ENCODE measurements around the gene KCNK3. TPM values are rescaled to one million over a fixed set of nuclear protein-coding genes. Genes with fewer than 3 reads are reported as not detected.
"Not testable (repeated sequence)": the region's sequence is repeated elsewhere in the genome, so short reads cannot be mapped to it uniquely, and the experiment has no call there.

KCNK3 gene
- total and polyA plus RNA-seq, 7 experiments from 2014 or later: not detected

DNA sequence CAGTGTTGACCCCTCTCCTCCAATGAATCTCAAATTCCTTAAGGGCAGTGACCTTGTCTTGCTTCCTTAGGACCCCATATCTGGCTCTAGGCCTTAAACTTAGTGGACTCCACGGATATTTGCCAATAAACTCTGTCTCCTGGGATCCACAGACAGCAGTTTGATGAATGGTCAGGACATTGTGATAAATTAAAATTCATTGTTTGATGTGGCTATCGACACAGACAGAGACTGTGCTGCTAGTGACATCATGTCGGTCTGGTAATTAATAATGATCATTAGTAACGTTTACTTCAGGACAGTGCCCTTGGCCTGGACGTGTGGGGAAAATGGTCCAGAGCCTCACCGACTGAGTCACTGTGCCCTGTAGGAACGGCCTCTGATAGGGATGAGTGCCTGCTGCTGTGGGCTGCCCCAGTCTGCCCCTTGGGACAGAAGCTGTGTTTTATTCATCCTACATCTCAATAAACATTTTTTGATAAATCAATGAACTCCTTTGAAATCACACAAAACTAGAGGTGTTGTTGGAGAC lies 66.3 kb downstream of the KCNK3 start:
- no peak for ATAC-seq
- no peaks in the 10 kb centered on the region for H3K36me3 Mint-ChIP-seq

DNA sequence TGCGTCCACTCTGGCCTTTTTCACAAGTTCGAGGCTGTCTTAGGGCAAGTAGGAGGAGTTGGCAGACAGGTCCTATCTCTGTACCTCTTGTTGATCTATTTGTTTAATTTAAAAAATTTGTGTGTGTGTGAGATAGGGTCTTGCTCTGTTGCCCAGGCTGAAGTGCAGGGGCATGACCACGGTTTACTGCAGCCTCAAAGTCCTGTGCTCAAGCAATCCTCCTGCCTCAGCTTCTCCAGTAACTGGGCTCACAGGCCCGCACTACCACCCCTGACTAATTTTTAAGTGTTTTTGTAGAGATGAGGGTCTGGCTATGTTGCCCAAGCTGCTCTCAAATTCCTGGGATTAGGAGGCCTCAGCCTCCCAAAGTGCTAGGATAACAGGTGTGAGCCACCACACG lies 67.3 kb downstream of the KCNK3 start:
- DNase-seq (no peak), ATAC-seq (no peak)
- H3K9me3 ChIP-seq (ENCODE audit: control insufficient read depth in 2 of 3, low read length in 3 of 3): no peaks in the 10 kb centered on the region
- H3K27me3 Mint-ChIP-seq: peaks cover 0 to 8% (median 0%) of the 10 kb centered on the region in 5 donors
- H3K27ac ChIP-seq (ENCODE audit: low read depth, low read length): no peak overlapping the region
- peaks cover 0 to 6% (median 0%) of the 10 kb centered on the region in 3 experiments for H3K36me3 ChIP-seq (ENCODE audit: control insufficient read depth in 2 of 3, insufficient read depth in 3 of 3, low read length in 3 of 3)
- peaks cover 2 to 11% of the 10 kb centered on the region in 2 donors for H3K4me1 ChIP-seq (ENCODE audit: control insufficient read depth in 2 of 2, insufficient read depth in 2 of 2, low read length in 2 of 2)
- POLR2A ChIA-PET: no interaction called here
- H3K27ac Mint-ChIP-seq: no peak overlapping the region
- H3K27me3 ChIP-seq (ENCODE audit: control insufficient read depth in 2 of 2, insufficient read depth in 2 of 2, low read length in 2 of 2): no peaks in the 10 kb centered on the region
- H3K4me3 Mint-ChIP-seq: peak overlapping the region in 1 of 10 donors; percentile 34
- intact Hi-C loops (cut with micrococcal nuclease): loop anchor here (5.0 to 10.0 kb wide), 5 partner anchors 413 to 1788 kb away; partner anchors contain the start of genes ADGRF3 (in 2 of the 2), SELENOI (in 2 of the 2), BABAM2 (in 1 of the 2) and DNAJC27 (in 1 of the 2)
- peaks cover 0 to 2% (median 0%) of the 10 kb centered on the region in 5 donors for H3K36me3 Mint-ChIP-seq
- peaks cover 3 to 18% (median 8%) of the 10 kb centered on the region in 7 donors for H3K4me1 Mint-ChIP-seq
- no peak overlapping the region for H3K4me3 ChIP-seq (ENCODE audit: low read length)
- CTCF ChIA-PET: interaction anchor here (0.6 kb wide), 1 partner anchor 1480 kb away, joined by 5 read pairs; no protein-coding TSS in a partner anchor
- H3K9me3 Mint-ChIP-seq: peaks cover 0 to 1% (median 0%) of the 10 kb centered on the region in 11 donors

More for the DNA sequence above, 66.3 kb downstream of the KCNK3 start:
- no peak for DNase-seq
- Mint-ChIP-seq H3K9me3 (peaks cover 0 to under 1% (median 0%) of the 10 kb centered on the region in 11 donors), H3K27ac (no peak overlapping the region), H3K4me1 (peaks cover 0 to 16% (median 4%) of the 10 kb centered on the region in 7 donors), H3K4me3 (no peak overlapping the region), H3K27me3 (peaks cover 0 to 11% (median 0%) of the 10 kb centered on the region in 5 donors)
- H3K36me3 ChIP-seq (ENCODE audit: control insufficient read depth in 2 of 3, insufficient read depth in 3 of 3, low read length in 3 of 3): no peaks in the 10 kb centered on the region
- intact Hi-C loops (cut with micrococcal nuclease): no loop called here
- ChIA-PET CTCF (no interaction called here), POLR2A (no interaction called here)
- no peaks in the 10 kb centered on the region for H3K9me3 ChIP-seq (ENCODE audit: control insufficient read depth in 2 of 3, low read length in 3 of 3)
- no peak overlapping the region for H3K4me3 ChIP-seq (ENCODE audit: low read length)
- H3K27me3 ChIP-seq (ENCODE audit: control insufficient read depth in 2 of 2, insufficient read depth in 2 of 2, low read length in 2 of 2): no peaks in the 10 kb centered on the region
- peaks cover 0 to 6% of the 10 kb centered on the region in 2 donors for H3K4me1 ChIP-seq (ENCODE audit: control insufficient read depth in 2 of 2, insufficient read depth in 2 of 2, low read length in 2 of 2)
- no peak overlapping the region for H3K27ac ChIP-seq (ENCODE audit: low read depth, low read length)

DNA sequence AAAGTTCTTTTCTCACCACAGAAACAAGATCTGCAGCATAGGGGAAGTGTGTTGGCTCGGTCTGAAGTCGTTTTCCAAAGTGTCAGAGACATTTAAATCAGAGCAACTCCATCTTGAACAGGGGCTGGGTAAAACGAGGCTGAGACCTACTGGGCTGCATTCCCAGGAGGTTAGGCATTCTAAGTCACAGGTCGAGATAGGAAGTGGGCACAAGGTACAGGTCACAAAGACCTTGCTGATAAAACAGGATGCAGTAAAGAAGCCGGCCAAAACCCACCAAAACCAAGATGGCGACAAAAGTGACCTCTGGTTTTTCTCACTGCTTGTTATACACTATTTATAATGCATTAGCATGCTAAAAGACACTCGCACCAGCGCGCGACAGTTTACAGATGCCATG lies 68.5 kb downstream of the KCNK3 start:
- peaks cover 12 to 22% of the 10 kb centered on the region in 2 donors for H3K4me1 ChIP-seq (ENCODE audit: control insufficient read depth in 2 of 2, insufficient read depth in 2 of 2, low read length in 2 of 2)
- H3K9me3 Mint-ChIP-seq; POLR2A ChIA-PET; H3K4me3 ChIP-seq (ENCODE audit: low read length); H3K36me3 Mint-ChIP-seq; DNase-seq; H3K9me3 ChIP-seq (ENCODE audit: control insufficient read depth in 2 of 3, low read length in 3 of 3); ATAC-seq; H3K27ac ChIP-seq (ENCODE audit: low read depth, low read length); H3K27ac Mint-ChIP-seq; H3K36me3 ChIP-seq (ENCODE audit: control insufficient read depth in 2 of 3, insufficient read depth in 3 of 3, low read length in 3 of 3); H3K27me3 Mint-ChIP-seq; H3K27me3 ChIP-seq (ENCODE audit: control insufficient read depth in 2 of 2, insufficient read depth in 2 of 2, low read length in 2 of 2); CTCF ChIA-PET: not testable (repeated sequence)
- H3K4me1 Mint-ChIP-seq: peaks cover 12 to 28% (median 19%) of the 10 kb centered on the region in 7 donors
- peak overlapping the region in 2 of 10 donors; percentile 16 to 22 for H3K4me3 Mint-ChIP-seq
- intact Hi-C loops (cut with micrococcal nuclease): loop anchor here (5.0 to 10.0 kb wide), 5 partner anchors 414 to 1789 kb away; partner anchors contain the start of genes ADGRF3 (in 2 of the 2), SELENOI (in 2 of the 2), BABAM2 (in 1 of the 2) and DNAJC27 (in 1 of the 2)

DNA sequence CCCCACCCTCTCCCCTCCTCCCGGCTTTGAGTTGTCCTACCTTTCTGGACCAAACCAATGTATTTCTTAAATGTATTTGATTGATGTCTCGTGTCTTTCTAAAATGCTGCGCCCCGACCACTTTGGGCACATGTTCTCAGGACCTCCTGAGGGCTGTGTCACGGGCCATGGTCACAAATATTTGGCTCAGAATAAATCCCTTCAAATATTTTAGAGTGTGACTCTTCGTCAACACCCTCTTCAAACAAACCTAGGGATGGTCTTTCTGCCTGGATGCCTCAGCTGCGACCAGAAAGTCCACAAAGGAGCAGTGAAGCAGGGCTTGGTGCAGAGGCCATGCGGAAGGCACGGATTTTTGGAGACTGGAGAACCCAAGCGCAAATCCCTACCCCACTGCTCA lies 70.5 kb downstream of the KCNK3 start:
- Mint-ChIP-seq H3K27ac (peak overlapping the region in 6 of 9 donors; percentile 9 to 92 (median 82)), H3K4me1 (peaks cover 21 to 45% (median 31%) of the 10 kb centered on the region in 7 donors), H3K36me3 (peaks cover 0 to 3% (median 0%) of the 10 kb centered on the region in 5 donors), H3K27me3 (peaks cover 0 to 6% (median 0%) of the 10 kb centered on the region in 5 donors), H3K9me3 (peaks cover 0 to 1% (median 0%) of the 10 kb centered on the region in 11 donors), H3K4me3 (peak overlapping the region; percentile 85 to 97 (median 94))
- H3K9me3 ChIP-seq (ENCODE audit: control insufficient read depth in 2 of 3, low read length in 3 of 3): no peaks in the 10 kb centered on the region
- no peak overlapping the region for H3K4me3 ChIP-seq (ENCODE audit: low read length)
- H3K27me3 ChIP-seq (ENCODE audit: control insufficient read depth in 2 of 2, insufficient read depth in 2 of 2, low read length in 2 of 2): no peaks in the 10 kb centered on the region
- intact Hi-C loops (cut with micrococcal nuclease): loop anchor here (5.0 to 10.0 kb wide), 5 partner anchors 416 to 1791 kb away; partner anchors contain the start of genes ADGRF3 (in 2 of the 2), SELENOI (in 2 of the 2), BABAM2 (in 1 of the 2) and DNAJC27 (in 1 of the 2)
- CTCF ChIA-PET: no interaction called here
- peaks cover 23% of the 10 kb centered on the region in 2 donors for H3K4me1 ChIP-seq (ENCODE audit: control insufficient read depth in 2 of 2, insufficient read depth in 2 of 2, low read length in 2 of 2)
- H3K27ac ChIP-seq (ENCODE audit: low read depth, low read length): no peak overlapping the region
- POLR2A ChIA-PET: interaction anchor here (0.5 to 0.6 kb wide), 3 partner anchors 81 to 211 kb away, joined by 3 to 5 read pairs (median 3); no protein-coding TSS in a partner anchor
- DNase-seq (no peak), ATAC-seq (no peak)
- H3K36me3 ChIP-seq (ENCODE audit: control insufficient read depth in 2 of 3, insufficient read depth in 3 of 3, low read length in 3 of 3): peaks cover 0 to 6% (median 0%) of the 10 kb centered on the region in 3 experiments

DNA sequence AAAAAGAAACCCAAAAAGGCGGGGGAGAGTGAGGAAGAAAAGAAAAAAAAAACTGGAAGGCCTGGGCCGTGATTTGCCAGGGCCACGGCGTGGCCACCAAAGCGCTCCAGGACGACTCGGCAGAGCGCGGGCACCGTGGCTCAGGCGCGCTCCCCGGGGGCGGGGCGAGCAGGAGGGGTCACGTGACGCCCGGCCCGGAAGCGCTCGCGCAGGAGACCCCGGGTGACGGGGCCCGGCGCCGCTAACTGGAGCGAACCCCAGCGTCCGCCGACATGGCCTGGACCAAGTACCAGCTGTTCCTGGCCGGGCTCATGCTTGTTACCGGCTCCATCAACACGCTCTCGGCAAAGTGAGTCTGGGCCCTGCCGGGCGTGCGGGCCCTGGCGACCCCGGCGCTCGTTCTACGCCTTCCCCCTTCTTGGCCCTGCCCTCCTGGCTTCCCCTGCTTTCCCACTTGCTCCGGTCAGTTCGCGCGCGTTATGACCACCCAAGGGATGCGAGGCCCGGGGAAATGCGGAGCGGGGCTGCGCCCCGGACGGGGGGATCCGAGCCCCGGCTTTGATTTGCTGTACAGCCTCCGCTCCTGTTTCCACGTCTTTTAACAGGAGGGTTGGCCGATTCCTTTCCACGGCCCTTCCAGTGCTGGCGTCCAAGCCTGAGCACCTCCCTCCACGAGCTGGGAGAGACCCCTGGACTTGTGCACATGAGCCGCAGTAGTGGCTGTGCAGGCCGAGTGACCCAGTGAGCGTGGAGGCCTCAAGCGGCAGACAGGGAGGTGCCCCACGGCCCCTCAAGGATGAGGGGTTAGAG lies 71.8 kb downstream of the KCNK3 start, which contains the start of gene SLC35F6:
TSS of gene SLC35F6 (plus strand) at position 207 of the 810 bp plus-strand sequence. CDS start at position 273, 66 bp downstream.
- peaks cover 0 to 6% (median 0%) of the 10 kb centered on the region in 3 experiments for H3K36me3 ChIP-seq (ENCODE audit: control insufficient read depth in 2 of 3, insufficient read depth in 3 of 3, low read length in 3 of 3)
- peaks cover 0 to 3% (median 0%) of the 10 kb centered on the region in 5 donors for H3K36me3 Mint-ChIP-seq
- intact Hi-C loops (cut with micrococcal nuclease): loop anchor here (1.0 to 10.0 kb wide), 8 partner anchors 8 to 1792 kb away; partner anchors contain the start of genes ADGRF3 (in 2 of the 2), SELENOI (in 2 of the 2), AGBL5 (in 1 of the 2) and BABAM2 (in 1 of the 2)
- H3K27ac Mint-ChIP-seq: peak within 1 kb of the TSS; percentile 62 to 97 (median 91)
- H3K9me3 Mint-ChIP-seq: peaks cover 0 to 3% (median 0%) of the 10 kb centered on the region in 11 donors
- H3K4me3 ChIP-seq (ENCODE audit: low read length): peak within 1 kb of the TSS; percentile 92
- ChIA-PET CTCF (interaction anchor here (0.6 to 1.5 kb wide), 2 partner anchors 10 to 283 kb away, joined by 3 read pairs; no protein-coding TSS in a partner anchor), POLR2A (interaction anchor here (0.5 to 1.2 kb wide), 5 partner anchors 8 to 20 kb away, joined by 3 read pairs; no protein-coding TSS in a partner anchor)
- ATAC-seq: peak; percentile 95
- DNase-seq: peak; percentile 70 to 90 (median 86)
- peak within 1 kb of the TSS; percentile 82 for H3K27ac ChIP-seq (ENCODE audit: low read depth, low read length)
- peaks cover 28 to 54% (median 39%) of the 10 kb centered on the region in 7 donors for H3K4me1 Mint-ChIP-seq
- peaks cover 0 to 6% (median 0%) of the 10 kb centered on the region in 5 donors for H3K27me3 Mint-ChIP-seq
- no peaks in the 10 kb centered on the region for H3K27me3 ChIP-seq (ENCODE audit: control insufficient read depth in 2 of 2, insufficient read depth in 2 of 2, low read length in 2 of 2)
- H3K4me1 ChIP-seq (ENCODE audit: control insufficient read depth in 2 of 2, insufficient read depth in 2 of 2, low read length in 2 of 2): peaks cover 23% of the 10 kb centered on the region in 2 donors
- H3K4me3 Mint-ChIP-seq: peak within 1 kb of the TSS; percentile 85 to 97 (median 94)
- H3K9me3 ChIP-seq (ENCODE audit: control insufficient read depth in 2 of 3, low read length in 3 of 3): no peaks in the 10 kb centered on the region
